Cerebellar cortex (tissue), 1 donor: ENCODE measurements around the gene CD38.
A peak's percentile ranks its signal among the peaks of the same experiment; 100 is the strongest.
"Not testable (repeated sequence)": the region's sequence is repeated elsewhere in the genome, so short reads cannot be mapped to it uniquely, and the experiment has no call there.

Source experiments
- DNase-seq: peaks from one replicate; pipeline ENCODE4 v3.0.0-alpha.2; 2015; ENCODE audit warnings: low spot score

Gene CD38

DNA sequence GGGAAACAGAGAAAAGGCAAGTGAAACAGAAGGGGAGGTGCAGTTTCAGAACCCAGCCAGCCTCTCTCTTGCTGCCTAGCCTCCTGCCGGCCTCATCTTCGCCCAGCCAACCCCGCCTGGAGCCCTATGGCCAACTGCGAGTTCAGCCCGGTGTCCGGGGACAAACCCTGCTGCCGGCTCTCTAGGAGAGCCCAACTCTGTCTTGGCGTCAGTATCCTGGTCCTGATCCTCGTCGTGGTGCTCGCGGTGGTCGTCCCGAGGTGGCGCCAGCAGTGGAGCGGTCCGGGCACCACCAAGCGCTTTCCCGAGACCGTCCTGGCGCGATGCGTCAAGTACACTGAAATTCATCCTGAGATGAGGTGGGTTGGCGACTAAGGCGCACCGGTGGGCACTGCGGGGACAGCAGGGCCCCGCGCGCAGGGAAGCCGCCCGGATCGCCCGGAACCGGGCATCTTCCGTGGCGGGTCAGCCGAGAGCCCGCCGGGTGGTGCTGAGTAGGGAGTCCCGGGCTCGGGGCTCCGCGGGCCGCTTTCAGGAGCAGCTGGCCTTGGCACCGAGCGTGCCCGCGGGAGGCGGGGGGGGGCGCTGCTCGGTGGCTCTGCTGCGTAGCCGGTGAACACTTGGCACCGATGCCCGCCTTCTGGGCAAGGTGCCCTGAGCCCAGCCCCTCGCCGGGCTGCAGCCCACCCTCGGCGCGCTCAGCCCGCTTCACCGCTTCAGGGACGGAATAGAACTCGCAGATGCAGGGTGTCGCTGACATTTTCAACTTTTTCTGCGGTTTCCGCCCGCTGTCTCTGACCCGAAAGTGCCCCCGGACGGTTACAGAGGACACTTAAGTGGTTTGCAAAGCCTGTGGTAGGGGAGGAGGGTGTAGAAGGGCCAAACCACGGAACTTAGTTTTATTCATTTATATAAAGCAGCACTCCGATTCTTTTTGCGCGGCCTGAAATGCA lies at the start of gene CD38:
TSS of gene CD38 (plus strand) at position 40 of the 953 bp plus-strand sequence. CDS start at position 127, 87 bp downstream.
- no peak for DNase-seq

GRCh38 chr4:15729910-15730533 lies 48.1 kb upstream of the CD38 start:
- peak; percentile 56 for DNase-seq

DNA sequence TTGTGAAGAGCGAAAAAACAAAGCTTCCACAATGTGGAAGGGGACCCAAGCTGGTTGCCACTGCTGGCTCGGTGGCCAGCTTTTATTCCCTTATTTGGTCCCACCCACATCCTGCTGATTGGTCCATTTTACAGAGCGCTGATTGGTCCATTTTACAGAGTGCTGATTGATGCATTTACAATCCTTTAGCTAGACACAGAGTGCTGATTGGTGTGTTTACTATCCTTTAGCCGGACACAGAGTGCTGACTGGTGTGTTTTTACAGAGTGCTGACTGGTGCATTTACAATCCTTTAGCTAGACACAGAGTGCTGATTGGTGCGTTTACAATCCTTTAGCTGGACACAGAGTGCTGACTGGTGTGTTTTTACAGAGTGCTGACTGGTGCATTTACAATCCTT lies 45.1 kb upstream of the CD38 start:
- DNase-seq, result not testable (repeated sequence)

- no peak for DNase-seq
Measured at GRCh38 chr4:15735536-15735935, 42.6 kb upstream of the CD38 start.

DNA sequence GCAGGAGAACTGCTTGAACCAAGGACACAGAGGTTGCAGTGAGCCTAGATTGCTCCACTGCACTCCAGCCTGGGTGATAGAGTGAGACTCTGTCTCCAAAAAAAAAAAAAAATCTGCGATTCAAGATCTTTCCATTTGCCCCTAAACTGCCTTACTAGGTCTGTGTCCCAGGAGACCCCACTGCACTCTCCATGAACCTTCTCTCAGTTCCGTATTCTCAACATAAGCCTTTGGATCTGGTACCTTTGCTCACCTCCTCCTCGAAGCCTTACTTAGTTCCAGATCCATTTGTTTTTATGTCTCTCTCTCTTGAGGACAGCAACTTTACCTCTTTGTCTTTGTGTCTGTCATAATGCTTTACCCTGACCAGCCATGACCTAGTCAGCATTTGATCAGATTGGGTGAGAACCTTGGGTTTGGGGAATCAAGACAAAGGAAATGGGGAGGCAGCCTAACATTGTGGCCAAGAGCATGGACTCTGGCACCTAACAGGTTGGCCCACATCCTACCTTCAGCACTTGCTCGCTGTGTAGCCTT lies 41.5 kb upstream of the CD38 start:
- no peak for DNase-seq

DNA sequence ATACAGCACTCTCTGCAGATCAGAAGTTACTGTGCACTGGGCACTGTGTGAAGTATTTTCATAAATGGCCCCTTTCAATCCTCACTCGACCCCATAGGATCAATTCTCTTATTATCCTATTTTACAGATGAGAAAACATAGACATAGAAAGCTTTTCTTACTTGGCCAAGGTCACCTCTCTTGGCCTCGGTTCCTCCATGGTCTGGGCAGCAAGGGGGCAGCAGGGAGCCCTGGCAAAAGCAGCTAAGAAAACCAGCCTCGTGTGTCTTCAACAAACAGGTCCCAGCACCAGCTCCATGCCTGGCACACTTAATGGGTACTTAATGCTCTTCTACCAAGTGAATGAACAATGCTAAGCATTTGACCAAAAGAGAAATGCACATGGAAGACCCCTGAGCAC lies 40.9 kb upstream of the CD38 start:
- no peak for DNase-seq

DNA sequence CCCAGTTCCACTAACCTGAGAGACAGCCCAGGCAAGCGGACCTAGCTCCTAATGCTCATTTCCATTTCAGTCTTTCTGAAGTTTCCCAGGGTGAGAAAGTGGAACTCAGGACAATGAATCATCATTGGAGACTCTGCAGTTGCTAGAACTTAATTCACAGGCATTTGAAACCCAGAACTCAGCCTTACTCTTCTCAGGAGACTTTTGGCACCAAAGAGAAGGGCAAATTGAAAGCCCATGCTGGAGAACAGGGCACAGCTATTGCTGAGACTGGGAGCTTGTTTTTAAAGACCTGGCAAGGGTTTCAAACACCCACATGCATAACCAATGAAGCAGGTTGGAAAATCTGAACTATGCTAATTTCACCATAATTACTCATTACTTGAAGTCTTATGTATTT lies 39.3 kb upstream of the CD38 start:
- DNase-seq, result peak; percentile 3

DNA sequence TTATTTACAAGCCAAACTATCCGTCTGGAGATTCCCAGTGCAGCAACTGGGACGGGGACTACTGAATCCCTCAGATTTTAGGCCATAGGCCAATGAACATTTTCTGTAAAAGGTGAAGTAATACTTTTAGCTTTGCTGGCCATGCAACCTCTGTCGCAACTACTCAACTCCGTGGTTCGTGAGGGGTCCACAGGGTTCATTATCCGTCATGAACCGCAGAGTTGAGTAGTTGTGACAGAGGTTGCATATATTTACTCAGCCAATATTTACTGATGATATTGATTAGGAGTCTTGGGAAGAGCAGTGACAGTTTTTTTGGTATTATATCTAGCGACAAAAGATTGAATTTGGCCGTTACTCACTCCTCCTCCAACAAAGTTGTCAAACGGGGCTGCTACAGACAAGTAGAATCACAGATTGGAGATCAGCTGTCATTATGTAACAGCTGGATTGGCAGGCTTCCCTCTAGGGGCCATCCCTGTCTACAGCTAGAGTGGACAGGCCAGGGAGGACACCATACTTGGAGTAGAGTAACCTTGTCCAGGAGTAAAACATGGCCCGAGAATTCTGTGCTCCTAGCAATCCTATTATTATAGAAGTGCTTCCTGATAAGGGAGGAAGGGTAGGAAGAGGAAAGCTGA lies 37.2 kb upstream of the CD38 start:
- DNase-seq, result no peak

GRCh38 chr4:15742083-15742582 lies 36.0 kb upstream of the CD38 start:
- DNase-seq, result no peak

- no peak for DNase-seq
Measured at GRCh38 chr4:15742637-15743036, 35.5 kb upstream of the CD38 start.

GRCh38 chr4:15744016-15744545 lies 34.0 kb upstream of the CD38 start:
- DNase-seq, result no peak

- no peak for DNase-seq
Measured at GRCh38 chr4:15746110-15746509, 32.0 kb upstream of the CD38 start.

DNA sequence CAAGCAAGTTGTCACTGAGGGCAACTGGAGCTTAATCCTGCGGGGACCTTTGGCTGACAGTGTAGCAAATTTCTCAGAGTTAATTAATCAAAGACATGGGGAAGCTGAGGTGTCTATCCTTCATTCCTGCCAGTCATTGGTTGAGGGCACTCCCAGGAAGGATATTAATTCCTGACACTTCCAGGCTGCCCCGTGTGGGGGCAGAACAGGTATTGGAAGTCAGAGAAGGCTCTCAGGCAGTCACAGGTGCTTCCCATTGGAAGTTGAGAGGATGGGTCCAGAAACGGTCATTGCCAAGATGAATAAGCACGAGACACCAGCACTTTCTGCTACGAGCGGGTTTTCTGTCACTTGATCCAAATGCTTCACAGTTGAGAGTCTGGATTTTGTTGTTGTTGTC lies 29.1 kb upstream of the CD38 start:
- no peak for DNase-seq

GRCh38 chr4:15751153-15751552 lies 27.0 kb upstream of the CD38 start:
- no peak for DNase-seq

- no peak for DNase-seq
Measured at GRCh38 chr4:15753081-15753480, 25.0 kb upstream of the CD38 start.

- DNase-seq, result no peak
Measured at GRCh38 chr4:15753786-15754185, 24.3 kb upstream of the CD38 start.

DNA sequence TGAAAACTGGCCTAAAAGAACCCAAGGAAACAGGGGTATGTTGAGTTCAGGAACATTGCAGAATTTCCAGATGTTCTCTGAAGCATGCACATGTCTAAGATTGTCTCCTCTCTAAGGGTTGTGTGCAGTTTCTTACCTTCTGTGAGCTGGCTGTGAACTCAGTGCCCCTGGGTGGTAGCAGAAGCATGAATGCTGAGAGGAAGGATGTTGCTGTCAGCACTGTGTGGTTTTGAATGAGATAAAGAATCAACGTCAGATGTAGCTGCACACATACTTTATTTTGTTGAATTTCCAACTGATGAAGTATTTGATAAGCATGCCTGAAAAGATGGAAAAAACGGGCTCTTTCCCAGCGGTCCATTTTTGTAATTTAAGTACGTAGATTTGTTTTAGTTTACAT lies 23.8 kb upstream of the CD38 start:
- no peak for DNase-seq

DNA sequence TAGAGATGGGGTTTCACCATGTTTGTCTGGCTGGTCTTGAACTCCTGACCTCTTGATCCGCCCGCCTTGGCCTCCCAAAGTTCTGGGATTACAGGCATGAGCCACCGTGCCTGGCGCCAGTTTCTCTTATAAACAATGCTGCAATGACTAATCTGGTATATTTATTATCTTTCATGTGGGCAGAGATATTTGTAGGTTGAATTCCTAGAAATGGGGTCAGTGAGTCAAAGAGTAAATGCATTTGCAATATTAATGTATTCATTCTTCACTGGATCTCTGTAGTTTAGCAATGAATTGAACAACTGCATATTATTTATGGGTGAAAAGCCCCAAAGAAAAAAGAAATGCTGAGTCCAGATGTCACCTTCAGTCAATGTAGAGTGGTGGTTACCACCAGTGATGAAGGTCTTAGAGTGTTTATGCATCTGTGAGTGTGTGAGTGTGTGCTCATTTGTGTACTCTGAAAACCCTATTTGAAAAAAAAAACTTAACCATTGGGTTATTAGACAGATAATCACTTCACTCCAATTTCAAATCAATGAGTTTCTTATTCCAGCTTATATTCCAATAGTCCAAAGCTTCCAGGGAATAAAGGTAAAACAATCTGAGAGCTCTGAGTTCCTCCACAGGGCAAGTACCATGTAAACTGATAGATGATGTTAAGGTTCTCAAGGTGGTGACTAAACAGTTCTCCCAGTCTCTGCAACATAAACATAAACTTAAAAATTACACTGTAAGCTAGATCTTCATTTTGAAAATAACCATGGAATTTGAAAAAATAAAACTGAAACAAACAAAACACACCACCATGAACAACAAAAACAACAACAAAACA lies 22.6 kb upstream of the CD38 start:
- no peak for DNase-seq

GRCh38 chr4:15756361-15756861 lies 21.7 kb upstream of the CD38 start:
- DNase-seq, result no peak

DNA sequence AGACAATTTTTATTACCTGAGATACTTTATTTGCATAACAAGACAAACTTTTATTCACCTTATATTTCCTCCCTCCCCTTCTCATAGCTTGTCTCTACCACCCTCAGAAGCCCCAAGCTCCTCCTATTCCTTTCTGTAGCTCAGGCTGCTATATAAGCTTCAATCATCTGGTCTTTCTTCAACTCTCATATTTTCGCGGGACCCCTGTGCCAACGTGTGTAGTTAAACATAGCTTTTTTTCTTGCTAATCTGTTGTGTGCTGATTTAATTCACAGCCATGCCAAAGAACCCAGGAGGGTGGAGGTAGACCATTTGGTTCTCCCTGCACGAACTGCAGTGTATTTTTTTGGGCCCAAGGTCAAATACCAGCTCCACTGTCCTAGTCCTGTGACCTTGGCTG lies 21.1 kb upstream of the CD38 start:
- DNase-seq, result no peak

GRCh38 chr4:15758294-15758693 lies 19.8 kb upstream of the CD38 start:
- no peak for DNase-seq
